DOHH2 (cell line): ENCODE data around the gene ATP6V0E1.

Source experiments
- CTCF ChIP-seq: fragments of 200-600 bp; sonication (generic); IDR thresholded peaks from one replicate; pipeline ENCODE4 v1.5.1; 2014; ENCODE audit warnings: antibody characterized with exemption, mild to moderate bottlenecking, low read depth, low read length; ENCODE audit not compliant: poor library complexity, severe bottlenecking
- EZH2phosphoT487 ChIP-seq: fragments of 200-600 bp; sonication (generic); IDR thresholded peaks from 2 replicates; pipeline ENCODE4 v1.6.1; 2017; ENCODE audit warnings: borderline replicate concordance, mild to moderate bottlenecking, antibody characterized with exemption, low read length, moderate library complexity, mixed read lengths

DNA sequence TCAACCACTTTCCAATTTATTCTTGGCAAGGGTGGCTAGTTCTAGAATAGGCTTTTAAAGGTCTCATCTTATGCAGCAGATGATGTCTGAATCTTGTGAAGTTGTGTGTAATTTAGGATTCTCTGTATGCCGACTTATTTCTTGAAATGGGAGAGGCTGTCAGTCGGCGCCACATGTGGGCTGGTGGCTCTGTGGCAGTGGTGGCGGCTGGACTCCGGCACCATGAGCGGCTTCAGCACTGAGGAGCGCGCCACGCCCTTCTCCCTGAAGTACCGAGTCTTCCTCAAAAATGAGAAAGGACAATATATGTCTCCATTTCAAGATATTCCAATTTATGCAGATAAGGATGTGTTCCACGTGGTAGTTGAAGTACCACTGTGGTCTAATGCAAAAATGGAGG is 8.3 kb upstream of the ATP6V0E1 start:
- TF ChIP-seq CTCF (no peak), EZH2phosphoT487 (no peak)
